HG02840 (cell line): ENCODE measurements around the gene CTBP2.
"Not testable (repeated sequence)": the region's sequence is repeated elsewhere in the genome, so short reads cannot be mapped to it uniquely, and the experiment has no call there.

Experiments used
- ATAC-seq: cut with Tn5 transposase; IDR thresholded peaks from one replicate; pipeline ENCODE4 v1.9.1; 2021; ENCODE audit warnings: mild to moderate bottlenecking, moderate library complexity, moderate number of reproducible peaks; ENCODE audit not compliant: unreplicated experiment, low FRiP score

Gene CTBP2

DNA sequence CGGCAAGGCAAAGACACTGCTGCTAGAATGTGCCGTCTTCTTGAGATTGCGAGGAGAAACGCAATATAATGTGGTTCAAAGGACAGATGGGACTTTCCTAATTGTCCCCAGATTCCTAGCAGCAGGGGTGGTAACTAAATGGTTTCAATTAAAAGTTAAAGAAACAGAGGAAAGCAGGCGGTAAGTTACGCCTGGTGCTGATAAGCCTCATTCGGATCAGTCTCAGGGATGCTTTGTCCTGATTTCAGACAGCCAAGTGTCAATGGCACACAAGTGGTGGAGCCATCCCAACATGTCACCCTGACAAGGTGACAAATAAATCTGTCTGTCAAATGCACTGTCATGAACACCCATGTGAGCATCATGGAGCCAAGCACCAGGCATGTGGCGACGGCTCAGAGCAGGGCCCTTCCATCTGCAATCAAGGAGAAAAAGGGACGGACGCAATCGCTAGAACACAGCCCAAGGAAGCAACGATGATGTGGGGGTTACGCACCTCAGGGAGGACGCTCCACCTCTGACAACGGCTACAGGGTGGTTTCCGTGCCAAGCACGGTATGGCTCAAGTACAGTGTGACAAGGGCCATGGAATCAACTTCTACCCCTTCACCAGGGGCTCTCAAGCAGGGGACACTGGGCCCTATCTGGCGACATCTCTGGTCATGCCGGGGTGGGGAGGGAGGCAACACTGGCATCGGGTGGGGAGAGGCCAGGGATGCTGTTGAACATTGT is 66.2 kb downstream of the CTBP2 start:
- ATAC-seq, result no peak

DNA sequence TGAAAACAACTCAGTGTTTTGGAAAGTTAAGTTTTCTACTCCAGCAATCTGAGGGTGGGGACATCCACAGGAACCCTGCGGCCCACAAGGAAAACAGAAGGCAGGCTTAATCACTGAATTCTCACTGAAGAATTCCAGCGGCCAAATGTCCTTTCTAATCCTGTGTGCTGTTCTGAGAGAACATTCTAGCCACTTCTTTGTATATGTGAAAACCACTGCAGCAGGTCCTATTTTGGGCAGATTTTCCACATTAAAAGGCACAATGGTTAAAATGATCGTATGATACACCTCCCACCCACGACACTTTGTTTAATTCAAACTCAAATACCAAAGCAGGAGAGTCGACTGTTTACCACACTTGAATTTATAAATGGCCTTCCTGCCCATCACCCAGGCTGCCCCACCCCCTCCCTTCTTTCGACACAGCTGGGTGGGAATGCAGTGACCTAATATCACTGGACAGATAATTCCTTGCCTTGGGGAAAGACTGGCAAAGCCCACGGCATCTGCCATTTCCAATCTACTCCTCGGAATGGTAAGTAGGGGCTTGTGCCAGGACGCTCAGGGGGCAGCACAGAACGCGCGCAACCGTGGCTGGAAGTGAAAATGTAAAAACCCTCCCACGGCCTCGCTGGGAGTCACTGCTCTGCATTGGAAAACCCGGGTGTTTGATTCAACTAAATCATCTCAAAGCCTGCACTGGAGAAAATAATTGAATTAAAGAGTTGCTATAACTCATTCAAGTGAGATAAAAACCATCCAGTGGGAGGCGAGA is 67.0 kb downstream of the CTBP2 start:
- no peak for ATAC-seq

- ATAC-seq, result no peak
Measured at GRCh38 chr10:125092564-125093031, 67.8 kb downstream of the CTBP2 start.

- no peak for ATAC-seq
Measured at GRCh38 chr10:125091891-125092290, 68.5 kb downstream of the CTBP2 start.

- ATAC-seq, result no peak
Measured at GRCh38 chr10:125089469-125089868, 70.9 kb downstream of the CTBP2 start.

DNA sequence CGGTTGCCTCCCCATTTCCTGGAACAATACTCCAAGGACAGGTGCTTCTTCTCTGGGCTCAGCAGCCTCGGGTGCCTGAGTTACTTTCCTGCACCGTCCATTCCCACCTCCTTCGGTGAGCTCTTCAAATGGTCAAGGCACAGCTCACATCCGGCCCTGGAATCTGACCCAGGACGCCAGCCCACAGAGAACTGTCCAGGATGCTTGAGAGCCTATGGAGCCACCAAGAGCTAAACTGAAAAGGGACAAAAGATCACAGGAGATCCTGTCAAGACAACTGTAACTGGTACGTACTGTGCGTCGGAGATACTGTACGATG is 72.5 kb downstream of the CTBP2 start:
- no peak for ATAC-seq

GRCh38 chr10:125087191-125087896 is 73.0 kb downstream of the CTBP2 start:
- no peak for ATAC-seq

GRCh38 chr10:125086691-125087090 is 73.7 kb downstream of the CTBP2 start:
- ATAC-seq, result no peak

GRCh38 chr10:125085258-125086054 is 74.9 kb downstream of the CTBP2 start:
- no peak for ATAC-seq

- ATAC-seq, result no peak
Measured at GRCh38 chr10:125084614-125085257, 75.6 kb downstream of the CTBP2 start.

DNA sequence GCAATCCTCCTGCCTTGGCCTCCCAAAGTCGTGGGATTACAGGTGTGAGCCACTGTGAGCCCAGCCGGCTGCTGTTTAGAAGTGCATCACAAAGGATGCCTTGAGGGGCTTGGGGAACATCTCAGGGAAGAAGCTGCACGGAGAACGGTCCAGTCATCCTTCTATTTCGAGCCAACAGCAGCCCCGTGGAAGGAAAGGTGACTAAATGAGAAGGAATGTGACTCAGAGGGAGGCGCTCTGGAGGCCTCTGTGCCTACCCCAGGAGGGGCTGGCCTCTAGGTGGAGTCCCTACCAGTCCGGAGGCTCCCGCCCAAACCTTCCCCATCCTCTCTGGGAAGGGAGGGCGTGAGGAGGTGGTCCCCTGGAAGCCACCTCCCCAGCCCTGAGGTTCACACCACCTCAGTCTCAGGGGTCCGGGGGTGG is 76.2 kb downstream of the CTBP2 start:
- ATAC-seq, result no peak

- ATAC-seq, result no peak
Measured at GRCh38 chr10:125083576-125083920, 76.8 kb downstream of the CTBP2 start.

- no peak for ATAC-seq
Measured at GRCh38 chr10:125082881-125083575, 77.3 kb downstream of the CTBP2 start.

DNA sequence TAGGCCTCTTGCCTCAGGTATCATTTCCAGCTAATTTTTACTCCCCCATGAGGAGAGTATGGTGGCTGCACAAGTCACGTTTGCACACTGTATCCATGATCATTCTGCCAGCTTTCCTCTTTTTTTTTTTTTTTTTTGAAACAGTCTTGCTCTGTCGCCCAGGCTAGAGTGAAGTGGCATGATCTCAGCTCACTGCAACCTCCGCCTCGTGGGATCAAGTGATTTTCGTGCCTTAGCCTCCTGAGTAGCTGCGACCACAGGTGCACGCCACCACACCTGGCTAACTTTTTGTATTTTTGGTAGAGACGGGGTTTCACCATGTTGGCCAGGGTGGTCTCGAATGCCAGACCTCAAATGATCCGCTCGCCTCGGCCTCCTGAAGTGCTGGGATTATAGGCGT is 77.9 kb downstream of the CTBP2 start:
- ATAC-seq, result not testable (repeated sequence)

GRCh38 chr10:125081931-125082330 is 78.4 kb downstream of the CTBP2 start:
- no peak for ATAC-seq

DNA sequence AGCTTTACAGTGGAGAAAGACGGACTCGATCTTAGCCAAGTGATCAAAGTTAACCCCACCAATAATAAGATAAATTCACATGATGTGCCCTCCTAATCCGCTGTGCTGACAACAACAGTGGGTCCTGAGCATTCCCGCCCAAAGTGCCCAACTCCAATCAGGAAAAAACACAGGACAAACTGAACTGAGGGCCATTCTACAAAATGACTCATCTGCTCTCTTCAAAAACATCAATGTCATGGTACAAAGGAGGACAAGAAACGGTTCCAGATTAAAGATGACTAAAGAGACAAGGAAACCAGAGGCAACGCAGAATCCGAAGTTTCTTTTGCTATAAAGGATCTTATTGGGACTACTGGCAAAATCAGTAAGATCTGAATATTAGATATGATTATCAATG is 79.4 kb downstream of the CTBP2 start:
- ATAC-seq, result no peak

DNA sequence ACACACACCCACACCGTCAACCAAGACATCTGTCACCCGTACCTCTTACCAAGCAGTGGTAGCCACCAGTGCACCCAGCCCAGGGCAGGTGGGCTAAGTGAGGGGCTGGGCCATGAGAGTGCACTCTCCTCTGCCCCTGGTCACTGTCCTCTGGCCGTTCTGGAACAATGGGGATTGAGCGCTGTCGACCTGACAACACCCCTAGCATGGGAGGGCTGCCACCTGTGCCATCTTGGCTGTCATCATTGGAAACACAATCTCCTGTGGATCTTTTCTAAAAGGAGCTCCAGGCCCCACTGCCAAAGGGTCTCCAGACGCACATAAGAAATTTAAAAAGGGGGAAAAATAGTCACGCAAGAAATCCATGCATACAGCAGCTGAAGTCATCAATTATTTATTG is 80.1 kb downstream of the CTBP2 start:
- ATAC-seq, result no peak

GRCh38 chr10:125079091-125079600 is 81.2 kb downstream of the CTBP2 start:
- no peak for ATAC-seq

- no peak for ATAC-seq
Measured at GRCh38 chr10:125076891-125077541, 83.3 kb downstream of the CTBP2 start.
